Suprapubic skin (tissue), 3 donors: ENCODE data around the gene HBE1.

Source experiments
- CTCF ChIP-seq, 2 donors: fragments of 200-600 bp in 1 of 2; fragments of 450-650 bp in 1 of 2; sonication (generic) in 1 of 2; IDR thresholded peaks; one replicate each; pipeline ENCODE4 v1.5.1; 2016 to 2019; ENCODE audit warnings: antibody characterized with exemption in 2 of 2, mild to moderate bottlenecking in 1 of 2, moderate library complexity in 1 of 2
- EP300 ChIP-seq: sonication (generic); formaldehyde crosslinking; IDR thresholded peaks from one replicate; pipeline ENCODE4 v1.6.1; 2017; ENCODE audit warnings: antibody characterized with exemption
- POLR2A ChIP-seq, 2 donors: fragments of 450-650 bp; IDR thresholded peaks; one replicate each; pipeline ENCODE4 v1.6.1; 2017; ENCODE audit warnings: antibody characterized with exemption in 2 of 2, mild to moderate bottlenecking in 2 of 2, moderate library complexity in 2 of 2

GRCh38 chr11:5258543-5259262, 11.0 kb downstream of the HBE1 start:
- TF ChIP-seq CTCF (IDR thresholded peaks at IDR 0.05) (no peak), EP300 (no peak), POLR2A (IDR thresholded peaks at IDR 0.05) (no peak)
